ENCODE data around the gene NECTIN3. TPM values are rescaled to one million over a fixed set of nuclear protein-coding genes. Genes with fewer than 3 reads are reported as not detected.

The NECTIN3 gene
- total and polyA plus RNA-seq, 2 donors (not counting 1 experiment from before 2014, with no cell fraction given) = 0.19 to 1.9 TPM

DNA sequence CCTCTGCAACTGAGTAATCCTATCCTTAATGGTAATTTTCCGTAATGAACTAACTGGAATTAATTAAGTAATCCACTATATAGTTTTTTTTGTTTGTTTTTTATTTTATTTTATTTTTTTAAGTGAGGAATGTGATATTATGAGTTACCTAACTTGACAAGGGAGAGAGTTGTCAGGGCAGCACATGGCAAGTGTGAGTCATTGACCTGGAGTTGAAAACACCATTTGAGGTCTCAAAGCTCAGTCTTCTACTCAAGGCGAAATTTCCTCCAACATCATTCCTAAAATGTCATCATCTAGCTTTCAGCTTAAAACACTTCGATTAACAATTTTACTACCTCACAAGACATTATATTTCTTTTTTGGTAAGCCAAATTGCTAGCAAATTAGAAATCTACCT, 87.8 kb downstream of the NECTIN3 start:
- no peak for TF ChIP-seq CTCF (IDR thresholded peaks at IDR 0.05)
- no peak for TF ChIP-seq EZH2 (IDR thresholded peaks at IDR 0.05; ENCODE audit: borderline replicate concordance, insufficient read depth, low read depth, low read length, poor library complexity, severe bottlenecking)
- H3K4me3 ChIP-seq (ENCODE audit: control extremely low read depth in 1 of 5, extremely low read depth in 1 of 5, insufficient read depth in 1 of 5, low read depth in 2 of 5, low read length in 4 of 5) = no peak overlapping the region
- H3K79me2 ChIP-seq (ENCODE audit: control insufficient read depth, insufficient read depth, low read length) = no peaks in the 10 kb centered on the region
- H3K9ac ChIP-seq (ENCODE audit: low read length) = no peak overlapping the region
- H3K4me1 ChIP-seq (ENCODE audit: control insufficient read depth in 2 of 2, insufficient read depth in 2 of 2, low read length in 2 of 2) = no peaks in the 10 kb centered on the region
- no peak for ATAC-seq (ENCODE audit: low read depth)
- CTCF ChIA-PET = no interaction called here
- Mint-ChIP-seq H3K4me3 (no peak overlapping the region), H3K9me3 (ENCODE audit: insufficient read depth) (no peaks in the 10 kb centered on the region), H3K27me3 (no peaks in the 10 kb centered on the region), H3K4me1 (no peaks in the 10 kb centered on the region), H3K27ac (no peak overlapping the region)
- no peak overlapping the region for H3K27ac ChIP-seq (ENCODE audit: low read length in 2 of 2)
- no CpG with 5 or more reads among the region's 3 CpGs for WGBS (ENCODE audit: insufficient coverage)
- H3K4me2 ChIP-seq (replicated peaks; ENCODE audit: low read depth, low read length, poor library complexity, severe bottlenecking) = no peak overlapping the region
- H3K36me3 ChIP-seq (replicated peaks in 1 of 2; ENCODE audit: control extremely low read depth in 1 of 2, control insufficient read depth in 1 of 2, extremely low read depth in 1 of 2, insufficient read depth in 2 of 2, low read length in 1 of 2) = no peaks in the 10 kb centered on the region
- intact Hi-C loops (cut with micrococcal nuclease) = no loop called here
- H2AFZ ChIP-seq (ENCODE audit: insufficient read depth, low read depth, low read length, poor library complexity, severe bottlenecking) = no peak overlapping the region
- POLR2A ChIA-PET = no interaction called here
- H3K9me3 ChIP-seq (ENCODE audit: control extremely low read depth in 1 of 3, control insufficient read depth in 2 of 3, insufficient read depth in 1 of 3, low read length in 2 of 3) = peaks cover 0 to 1% (median 0%) of the 10 kb centered on the region in 3 donors
- no peak for DNase-seq
- no peaks in the 10 kb centered on the region for H4K20me1 ChIP-seq (ENCODE audit: control insufficient read depth, insufficient read depth, low read length, poor library complexity, severe bottlenecking)
- H3K27me3 ChIP-seq (replicated peaks in 1 of 4; ENCODE audit: control extremely low read depth in 1 of 4, control insufficient read depth in 3 of 4, insufficient read depth in 4 of 4, low read length in 3 of 4) = no peaks in the 10 kb centered on the region

DNA sequence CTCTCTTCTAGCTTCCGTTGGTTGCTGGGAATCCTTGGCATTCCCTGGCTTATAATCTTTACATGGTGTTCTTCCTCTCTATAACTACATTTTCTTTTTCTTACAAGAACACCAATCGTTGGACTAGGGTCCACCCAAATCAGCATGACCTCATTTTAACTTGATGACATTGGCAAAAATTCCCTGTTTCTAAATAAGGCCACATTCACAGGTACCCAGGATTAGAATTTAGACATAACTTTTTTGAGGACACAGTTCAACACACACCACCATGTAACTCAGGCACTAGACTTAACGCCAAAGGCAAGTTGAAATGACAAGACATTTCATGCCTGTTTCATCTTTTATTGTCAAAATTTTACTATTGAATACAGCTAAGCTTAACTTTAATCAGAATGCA, 93.0 kb downstream of the NECTIN3 start:
- H4K20me1 ChIP-seq (ENCODE audit: control insufficient read depth, insufficient read depth, low read length, poor library complexity, severe bottlenecking) = no peaks in the 10 kb centered on the region
- H3K27ac ChIP-seq (ENCODE audit: low read length in 2 of 2) = no peak overlapping the region
- Mint-ChIP-seq H3K27me3 (peaks cover 5% of the 10 kb centered on the region), H3K27ac (no peak overlapping the region), H3K4me3 (no peak overlapping the region), H3K4me1 (no peaks in the 10 kb centered on the region), H3K9me3 (ENCODE audit: insufficient read depth) (no peaks in the 10 kb centered on the region)
- DNase-seq (no peak), ATAC-seq (ENCODE audit: low read depth) (no peak)
- no peaks in the 10 kb centered on the region for H3K79me2 ChIP-seq (ENCODE audit: control insufficient read depth, insufficient read depth, low read length)
- intact Hi-C loops (cut with micrococcal nuclease) = no loop called here
- TF ChIP-seq CTCF (IDR thresholded peaks at IDR 0.05) = no peak
- TF ChIP-seq EZH2 (IDR thresholded peaks at IDR 0.05; ENCODE audit: borderline replicate concordance, insufficient read depth, low read depth, low read length, poor library complexity, severe bottlenecking) = no peak
- H3K36me3 ChIP-seq (replicated peaks in 1 of 2; ENCODE audit: control extremely low read depth in 1 of 2, control insufficient read depth in 1 of 2, extremely low read depth in 1 of 2, insufficient read depth in 2 of 2, low read length in 1 of 2) = no peaks in the 10 kb centered on the region
- no peak overlapping the region for H3K4me3 ChIP-seq (ENCODE audit: control extremely low read depth in 1 of 5, extremely low read depth in 1 of 5, insufficient read depth in 1 of 5, low read depth in 2 of 5, low read length in 4 of 5)
- 93% methylated on average over 2 of the region's 3 CpGs for WGBS (ENCODE audit: insufficient coverage)
- H3K9ac ChIP-seq (ENCODE audit: low read length) = no peak overlapping the region
- H3K9me3 ChIP-seq (ENCODE audit: control extremely low read depth in 1 of 3, control insufficient read depth in 2 of 3, insufficient read depth in 1 of 3, low read length in 2 of 3) = no peaks in the 10 kb centered on the region
- no peaks in the 10 kb centered on the region for H3K4me1 ChIP-seq (ENCODE audit: control insufficient read depth in 2 of 2, insufficient read depth in 2 of 2, low read length in 2 of 2)
- no peak overlapping the region for H3K4me2 ChIP-seq (replicated peaks; ENCODE audit: low read depth, low read length, poor library complexity, severe bottlenecking)
- CTCF ChIA-PET = no interaction called here
- no peak overlapping the region for H2AFZ ChIP-seq (ENCODE audit: insufficient read depth, low read depth, low read length, poor library complexity, severe bottlenecking)
- POLR2A ChIA-PET = no interaction called here
- no peaks in the 10 kb centered on the region for H3K27me3 ChIP-seq (replicated peaks in 1 of 4; ENCODE audit: control extremely low read depth in 1 of 4, control insufficient read depth in 3 of 4, insufficient read depth in 4 of 4, low read length in 3 of 4)
